Left hindlimb (tissue), 1 donor: ENCODE data around the gene NINL.

Experiments used
- DNase-seq: peaks from one replicate; pipeline ENCODE4 v3.0.0-alpha.2; 2018

The NINL gene

GRCh38 chr20:25498280-25498606 is 87.1 kb downstream of the NINL start:
- DNase-seq = no peak

- DNase-seq = no peak
Observed at GRCh38 chr20:25497586-25498279, 87.6 kb downstream of the NINL start.

- DNase-seq = no peak
Observed at GRCh38 chr20:25496968-25497401, 88.3 kb downstream of the NINL start.

- DNase-seq = no peak
Observed at GRCh38 chr20:25496165-25496967, 89.0 kb downstream of the NINL start.

GRCh38 chr20:25495189-25495824 is 90.0 kb downstream of the NINL start:
- DNase-seq = no peak

GRCh38 chr20:25494506-25495188 is 90.7 kb downstream of the NINL start:
- no peak for DNase-seq

- DNase-seq = no peak
Observed at GRCh38 chr20:25493748-25494505, 91.4 kb downstream of the NINL start.

- DNase-seq = no peak
Observed at GRCh38 chr20:25493137-25493536, 92.2 kb downstream of the NINL start.

- DNase-seq = no peak
Observed at GRCh38 chr20:25491446-25492038, 93.8 kb downstream of the NINL start.

- DNase-seq = no peak
Observed at GRCh38 chr20:25490656-25491445, 94.5 kb downstream of the NINL start.

- DNase-seq = no peak
Observed at GRCh38 chr20:25489221-25489871, 96.0 kb downstream of the NINL start.

- no peak for DNase-seq
Observed at GRCh38 chr20:25487975-25488374, 97.4 kb downstream of the NINL start.

GRCh38 chr20:25487306-25487705 is 98.0 kb downstream of the NINL start:
- DNase-seq = no peak

GRCh38 chr20:25486377-25486776 is 99.0 kb downstream of the NINL start:
- no peak for DNase-seq

- DNase-seq = no peak
Observed at GRCh38 chr20:25485872-25486271, 99.5 kb downstream of the NINL start.

GRCh38 chr20:25484911-25485511 is 100.3 kb downstream of the NINL start:
- DNase-seq = no peak

- DNase-seq = no peak
Observed at GRCh38 chr20:25484224-25484846, 101.0 kb downstream of the NINL start.

GRCh38 chr20:25483431-25484132 is 101.7 kb downstream of the NINL start:
- no peak for DNase-seq

GRCh38 chr20:25481918-25482253 is 103.4 kb downstream of the NINL start:
- DNase-seq = peak; percentile 18
